GM19351 (cell line): ENCODE measurements around the gene PRDM4.
A peak's percentile ranks its signal among the peaks of the same experiment; 100 is the strongest.
"Not testable (repeated sequence)": the region's sequence is repeated elsewhere in the genome, so short reads cannot be mapped to it uniquely, and the experiment has no call there.

ENCODE experiments used
- ATAC-seq: cut with Tn5 transposase; IDR thresholded peaks from one replicate; pipeline ENCODE4 v1.9.1; 2021; ENCODE audit warnings: mild to moderate bottlenecking, moderate library complexity; ENCODE audit not compliant: unreplicated experiment

The PRDM4 gene

DNA sequence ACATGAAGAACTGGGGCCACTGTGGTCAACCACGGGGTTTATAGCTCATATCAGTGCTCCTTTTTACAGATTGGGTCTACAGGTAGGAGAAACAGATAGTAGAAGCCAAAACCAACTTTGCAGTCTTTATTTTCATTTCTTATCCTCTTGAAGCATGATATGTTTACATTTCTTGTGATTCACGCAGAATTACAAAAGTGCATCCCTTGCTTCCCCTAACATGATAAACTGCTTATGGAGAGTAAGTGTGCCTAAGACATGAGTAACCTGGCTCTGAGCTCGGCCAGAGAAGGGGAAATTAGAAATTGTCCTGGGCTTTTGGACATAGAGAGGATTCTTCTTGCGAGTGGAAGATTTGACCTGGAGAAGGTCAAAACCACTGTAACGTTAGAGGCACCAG, 56.9 kb downstream of the PRDM4 start:
- ATAC-seq: no peak

- ATAC-seq: no peak
Observed at GRCh38 chr12:107702106-107702505, 58.8 kb downstream of the PRDM4 start.

DNA sequence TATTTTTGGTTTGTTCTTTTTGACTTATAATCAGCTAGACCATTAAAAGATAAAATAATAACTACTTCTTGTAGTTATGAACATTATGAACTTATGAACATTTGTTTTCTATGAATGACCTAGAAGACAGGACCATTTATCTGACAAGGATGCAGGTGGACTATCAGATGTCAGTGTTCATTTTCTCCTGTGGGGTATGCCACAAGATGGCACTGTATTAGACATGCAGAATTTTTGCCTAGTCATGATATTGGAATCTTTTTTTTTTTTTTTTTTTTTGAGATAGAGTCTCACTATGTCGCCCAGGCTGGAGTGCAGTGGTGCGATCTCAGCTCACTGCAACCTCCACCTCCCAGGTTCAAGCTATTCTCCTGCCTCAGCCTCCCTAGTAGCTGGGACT, 65.2 kb downstream of the PRDM4 start:
- not testable (repeated sequence) for ATAC-seq

DNA sequence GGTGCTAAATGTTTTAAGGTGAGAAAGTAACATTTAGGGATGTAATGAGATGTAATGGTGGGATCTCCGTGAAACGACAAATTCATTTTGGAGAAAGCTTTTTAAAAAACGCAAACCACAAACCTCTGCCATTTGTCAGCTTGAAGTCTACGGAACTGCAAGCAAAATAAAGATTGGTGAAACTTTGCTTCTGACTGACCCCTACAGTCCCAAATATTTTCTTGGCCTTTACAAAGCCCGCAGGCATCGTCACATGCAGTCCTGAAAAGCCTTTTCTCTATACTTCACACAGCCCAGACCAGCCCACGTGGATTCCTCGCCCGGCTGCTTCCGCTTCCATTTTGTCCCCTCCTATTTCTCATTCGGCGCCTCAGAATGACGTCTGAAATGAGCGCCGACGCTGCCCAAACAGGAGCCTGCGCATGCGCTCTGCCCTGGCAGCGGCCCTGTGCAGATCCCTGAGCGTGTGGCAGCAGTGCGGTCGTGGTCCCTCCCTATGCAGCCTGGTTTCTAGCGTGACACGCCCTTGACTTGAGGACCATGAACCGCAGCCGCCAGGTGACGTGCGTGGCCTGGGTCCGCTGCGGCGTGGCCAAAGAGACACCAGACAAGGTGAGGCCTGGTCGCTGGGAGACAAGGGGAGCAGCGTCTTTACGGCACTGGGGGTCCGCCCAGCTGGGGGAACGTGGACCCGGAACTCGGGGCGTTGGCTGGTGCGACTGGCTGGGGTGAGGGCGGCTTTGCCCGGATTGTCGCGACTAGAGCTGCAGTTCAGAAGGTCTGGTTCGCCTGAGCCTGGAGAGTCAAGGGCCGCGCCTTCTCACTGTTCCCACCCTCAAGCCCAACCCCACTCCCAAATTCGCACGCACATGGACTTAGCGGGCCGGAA, 75.3 kb downstream of the PRDM4 start, which contains the start of gene PWP1:
Gene PWP1 (plus strand): TSS at position 440 of the 889 bp plus-strand sequence. CDS start 101 bp downstream, at position 541.
- peak; percentile 82 for ATAC-seq

- ATAC-seq: no peak
Observed at GRCh38 chr12:107684990-107685359, 76.0 kb downstream of the PRDM4 start.

DNA sequence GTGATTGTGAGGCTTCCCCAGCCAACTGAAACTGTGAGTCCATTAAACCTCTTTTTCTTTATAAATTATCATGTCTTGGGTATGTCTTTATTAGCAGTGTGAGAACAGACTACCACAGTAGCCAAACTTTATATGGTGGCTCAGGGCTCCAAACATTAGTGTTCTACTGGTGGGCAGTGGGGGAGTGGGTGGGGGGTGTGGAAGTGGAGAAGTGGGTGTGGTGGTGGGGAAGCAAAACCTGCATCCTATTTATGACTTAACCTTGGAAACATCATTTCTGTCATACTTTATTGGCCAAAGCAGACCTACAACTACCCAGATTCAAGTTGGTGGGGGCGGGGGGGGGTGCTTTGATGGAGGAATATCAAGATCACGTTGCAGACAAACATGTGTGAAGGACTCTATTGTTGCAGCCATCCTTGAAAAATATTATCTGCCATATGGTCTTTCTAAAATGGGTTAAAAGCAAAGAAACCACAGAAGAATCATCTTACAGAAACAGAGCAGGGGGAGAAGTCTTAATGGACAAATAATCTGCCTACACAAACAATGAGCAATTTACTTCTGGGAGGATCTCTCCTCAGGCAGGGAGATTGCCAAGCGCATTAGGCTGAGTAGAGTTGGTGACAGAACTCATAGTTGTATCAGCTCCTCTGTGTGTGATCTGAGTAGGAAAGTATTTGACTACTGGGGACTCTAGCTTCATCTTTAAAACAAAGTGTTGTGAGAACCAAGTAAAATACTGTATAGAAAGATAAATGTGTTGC, 76.7 kb downstream of the PRDM4 start:
- ATAC-seq: no peak
